ENCODE measurements around the gene DNAL4. TPM values are rescaled to one million over a fixed set of nuclear protein-coding genes. Genes with fewer than 3 reads are reported as not detected.

DNAL4 gene
- total RNA-seq, 1 experiment from 2014 or later: 8.3 TPM

GRCh38 chr22:38733724-38734381, 60.1 kb downstream of the DNAL4 start:
- H3K56ac ChIP-seq (ENCODE audit: insufficient read length, low read depth, low read length): no peak overlapping the region
- H2BK120ac ChIP-seq (ENCODE audit: low read depth, low read length, poor library complexity, severe bottlenecking): no peak overlapping the region
- Mint-ChIP-seq H3K9me3 (no peaks in the 10 kb centered on the region), H3K27ac (no peak overlapping the region; a peak in 1 of 7 replicates), H3K4me1 (0 out of 4 replicates have a peak, but pooled peaks cover 0 to 3% of the 10 kb centered on the region in 2 experiments), H3K27me3 (ENCODE audit: low read depth) (no peaks in the 10 kb centered on the region), H3K36me3 (ENCODE audit: insufficient read depth in 1 of 3, low read depth in 3 of 3) (peaks cover 14 to 86% (median 50%) of the 10 kb centered on the region in 3 experiments; a peak in 6 of 7 replicates), H3K4me3 (no peak overlapping the region)
- H3K4me2 ChIP-seq (ENCODE audit: insufficient read depth, insufficient read length, low read length): no peak overlapping the region
- H3K23me2 ChIP-seq (ENCODE audit: insufficient read length, low read depth, low read length, poor library complexity, severe bottlenecking): no peaks in the 10 kb centered on the region
- no peaks in the 10 kb centered on the region for H4K20me1 ChIP-seq (ENCODE audit: control insufficient read depth, insufficient read depth, insufficient read length)
- no peak overlapping the region for H4K91ac ChIP-seq (ENCODE audit: insufficient read length, low read depth, low read length)
- H3K23ac ChIP-seq (ENCODE audit: insufficient read length, low read depth, low read length): no peak overlapping the region
- no peak overlapping the region for H3T11ph ChIP-seq (ENCODE audit: low read length)
- H3K9ac ChIP-seq (ENCODE audit: extremely low read depth, insufficient read length, low read length): no peak overlapping the region
- H2BK15ac ChIP-seq (ENCODE audit: low read depth, low read length): no peak overlapping the region
- H3K27ac ChIP-seq (ENCODE audit: insufficient read length, low read depth, low read length): no peak overlapping the region
- no peak overlapping the region for H2BK5ac ChIP-seq (ENCODE audit: insufficient read length, low read length)
- H3K9me3 ChIP-seq (ENCODE audit: control insufficient read depth, low read depth, low read length): no peaks in the 10 kb centered on the region
- no peak overlapping the region for H2BK20ac ChIP-seq (ENCODE audit: low read depth, low read length, poor library complexity, severe bottlenecking)
- no peak overlapping the region for H4K8ac ChIP-seq (replicated peaks; ENCODE audit: insufficient read length, low read depth, low read length)
- H2AFZ ChIP-seq (ENCODE audit: low read length): no peak overlapping the region
- H3K14ac ChIP-seq (ENCODE audit: insufficient read depth, low read length): no peak overlapping the region
- no peak for DNase-seq
- no CpG with 5 or more reads among the region's 8 CpGs for WGBS (ENCODE audit: extremely low coverage, insufficient read length, low lambda C conversion rate)
- H3K79me1 ChIP-seq (ENCODE audit: insufficient read depth, low read depth, low read length, poor library complexity, severe bottlenecking): no peaks in the 10 kb centered on the region
- no peak overlapping the region for H2AK5ac ChIP-seq (ENCODE audit: insufficient read length, low read length)
- no peak overlapping the region for H4K5ac ChIP-seq (ENCODE audit: insufficient read length, low read depth, low read length)
- no peak overlapping the region for H3K4ac ChIP-seq (ENCODE audit: low read depth, low read length)
- no peak overlapping the region for H3K18ac ChIP-seq (ENCODE audit: insufficient read length, low read depth, low read length)
- TF ChIP-seq CTCF (conservative IDR thresholded peaks at IDR 0.05): no peak
- no peaks in the 10 kb centered on the region for H3K79me2 ChIP-seq (ENCODE audit: insufficient read depth, low read length)
- no peaks in the 10 kb centered on the region for H3K4me1 ChIP-seq (ENCODE audit: insufficient read depth, low read length)
- H2BK12ac ChIP-seq (ENCODE audit: insufficient read length, low read depth, low read length): no peak overlapping the region
- H3K27me3 ChIP-seq (ENCODE audit: insufficient read depth, low read length): no peaks in the 10 kb centered on the region
